BLaER1 (cell line): ENCODE data around the gene ANKRD52.
"Not testable (repeated sequence)": the region's sequence is repeated elsewhere in the genome, so short reads cannot be mapped to it uniquely, and the experiment has no call there.

ENCODE experiments used
- H3K27ac ChIP-seq: shearing (Covaris generic); formaldehyde crosslinking; 2 replicates; pipeline ENCODE4 v1.8.1; 2022
- H3K27me3 ChIP-seq: shearing (Covaris generic); formaldehyde crosslinking; 2 replicates; pipeline ENCODE4 v1.8.1; 2022
- H3K36me3 ChIP-seq: shearing (Covaris generic); formaldehyde crosslinking; 2 replicates; pipeline ENCODE4 v1.8.1; 2022
- H3K4me1 ChIP-seq: shearing (Covaris generic); formaldehyde crosslinking; 2 replicates; pipeline ENCODE4 v1.8.1; 2022
- H3K4me2 ChIP-seq: shearing (Covaris generic); formaldehyde crosslinking; 2 replicates; pipeline ENCODE4 v1.8.1; 2022
- H3K4me3 ChIP-seq: shearing (Covaris generic); formaldehyde crosslinking; 2 replicates; pipeline ENCODE4 v1.8.1; 2022
- H3K9ac ChIP-seq: shearing (Covaris generic); formaldehyde crosslinking; 2 replicates; pipeline ENCODE4 v1.8.1; 2022
- H3K9me3 ChIP-seq: shearing (Covaris generic); formaldehyde crosslinking; 2 replicates; pipeline ENCODE4 v1.8.1; 2022
- H4K20me1 ChIP-seq: shearing (Covaris generic); formaldehyde crosslinking; 2 replicates; pipeline ENCODE4 v1.8.1; 2022
- Cebpa-rat ChIP-seq: shearing (Covaris generic); IDR thresholded peaks from 2 replicates; pipeline ENCODE4 v1.8.1; 2022

Gene ANKRD52

DNA sequence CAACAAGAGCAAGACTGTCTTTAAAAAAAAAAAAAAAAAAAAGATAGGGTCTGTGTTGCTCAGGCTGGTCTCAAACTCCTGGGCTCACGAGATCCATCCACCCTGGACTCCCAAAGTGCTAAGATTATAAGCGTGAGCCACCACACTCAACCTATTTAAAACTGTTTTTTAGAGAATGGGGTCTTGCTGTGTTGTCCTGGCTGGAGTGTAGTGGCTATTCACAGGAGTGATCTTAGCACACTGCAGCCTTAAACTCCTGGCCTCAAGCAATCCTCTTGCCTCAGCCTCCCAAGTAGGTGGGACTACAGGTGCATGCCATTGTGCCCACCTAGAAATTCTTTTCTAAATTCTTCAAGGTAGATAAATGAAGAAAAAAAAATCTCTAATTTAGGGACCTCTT is 16.1 kb upstream of the ANKRD52 start:
- Histone ChIP-seq H3K4me3 (no peak overlapping the region), H4K20me1 (no peaks in the 10 kb centered on the region), H3K4me1 (no peaks in the 10 kb centered on the region), H3K9ac (no peak overlapping the region), H3K27ac (no peak overlapping the region), H3K27me3 (no peaks in the 10 kb centered on the region), H3K4me2 (no peak overlapping the region), H3K36me3 (peaks cover 97% of the 10 kb centered on the region), H3K9me3 (no peaks in the 10 kb centered on the region)
- TF ChIP-seq Cebpa-rat = no peak

DNA sequence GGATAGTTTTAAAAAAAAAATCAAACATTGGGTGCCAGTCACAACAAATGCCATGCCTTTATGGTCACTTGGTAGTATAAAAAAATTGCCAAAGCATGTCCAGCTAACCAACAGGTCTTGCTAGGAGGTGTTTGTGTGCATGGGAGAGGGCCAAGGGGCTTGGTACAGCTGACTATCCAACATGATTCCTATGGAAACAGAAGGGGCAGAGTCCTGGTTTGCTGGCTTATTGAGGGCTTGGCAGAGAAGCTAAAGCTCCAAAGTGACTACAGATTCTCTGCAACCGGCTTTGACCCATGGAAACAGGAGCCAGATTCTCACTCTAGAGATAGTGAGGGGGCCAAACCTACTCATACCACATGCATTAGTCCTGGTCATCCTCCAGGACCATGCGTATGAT is 14.3 kb upstream of the ANKRD52 start:
- H3K4me3 ChIP-seq, H3K27me3 ChIP-seq, H3K4me2 ChIP-seq, H3K9me3 ChIP-seq, H3K27ac ChIP-seq, H4K20me1 ChIP-seq, H3K9ac ChIP-seq: not testable (repeated sequence)
- H3K4me1 ChIP-seq = peaks cover 12% of the 10 kb centered on the region
- peaks cover 85% of the 10 kb centered on the region for H3K36me3 ChIP-seq

DNA sequence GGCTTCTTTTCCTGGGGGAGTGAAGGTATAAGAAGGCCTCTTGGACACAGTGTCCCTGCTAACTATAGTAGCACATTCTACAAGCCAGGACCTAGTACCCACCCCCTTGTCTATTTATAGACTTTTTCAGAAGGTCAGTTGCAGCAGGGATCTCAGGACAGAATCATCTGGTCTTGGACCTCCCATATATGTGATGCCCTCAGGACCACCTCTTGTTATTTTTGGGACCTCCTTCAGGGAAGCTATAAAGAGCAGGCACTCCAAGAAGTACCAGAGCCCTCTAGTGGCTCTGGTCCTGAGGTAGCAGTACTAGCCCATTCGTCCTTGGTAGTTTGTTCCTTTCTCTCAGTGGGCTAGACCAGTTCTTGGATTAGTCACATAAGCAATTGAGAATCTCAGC is 12.8 kb upstream of the ANKRD52 start:
- TF ChIP-seq Cebpa-rat = no peak
- Histone ChIP-seq H3K27ac (no peak overlapping the region), H3K36me3 (peaks cover 73% of the 10 kb centered on the region)

DNA sequence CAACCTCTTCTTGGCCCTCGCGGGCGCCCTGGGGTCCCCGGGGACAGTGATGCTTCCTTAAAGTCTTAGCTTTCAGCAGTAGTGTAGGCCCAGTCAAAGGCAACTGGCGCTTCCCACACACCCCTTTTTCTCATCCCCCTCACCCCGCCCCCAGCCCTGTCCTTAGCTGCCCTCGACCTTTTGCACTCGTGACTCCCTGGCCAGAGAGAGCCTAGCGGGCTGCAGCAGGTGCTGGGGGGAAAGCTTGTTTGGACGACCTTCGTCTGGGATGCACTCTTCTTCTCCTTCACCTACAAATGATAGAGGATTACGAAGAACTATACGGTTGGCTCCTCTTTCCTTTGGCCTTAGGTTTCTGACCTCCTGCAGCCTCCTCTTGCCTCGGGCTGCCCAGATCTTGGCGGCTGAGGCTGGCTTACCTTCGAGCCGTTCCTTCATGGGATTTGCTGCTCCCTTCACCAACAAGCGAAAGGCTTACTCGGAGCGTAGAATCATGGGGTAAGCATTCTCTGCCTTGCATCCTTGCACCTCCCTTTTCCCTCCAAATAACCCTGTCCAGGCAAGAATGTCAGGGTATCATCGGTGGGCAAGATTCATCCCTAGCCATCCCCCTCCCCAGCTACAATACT is 9.4 kb upstream of the ANKRD52 start:
- peak overlapping the region; percentile 93 for H3K4me2 ChIP-seq
- no peaks in the 10 kb centered on the region for H4K20me1 ChIP-seq
- H3K27me3 ChIP-seq = no peaks in the 10 kb centered on the region
- peaks cover 25% of the 10 kb centered on the region for H3K4me1 ChIP-seq
- peak overlapping the region; percentile 88 for H3K27ac ChIP-seq
- peaks cover 39% of the 10 kb centered on the region for H3K36me3 ChIP-seq
- no peak for TF ChIP-seq Cebpa-rat
- peak overlapping the region; percentile 82 for H3K4me3 ChIP-seq
- H3K9me3 ChIP-seq = no peaks in the 10 kb centered on the region
- H3K9ac ChIP-seq = peak overlapping the region; percentile 85

More for the DNA sequence above, 12.8 kb upstream of the ANKRD52 start:
- Histone ChIP-seq H3K9ac (no peak overlapping the region), H3K9me3 (no peaks in the 10 kb centered on the region), H4K20me1 (no peaks in the 10 kb centered on the region), H3K4me3 (no peak overlapping the region), H3K4me1 (peaks cover 20% of the 10 kb centered on the region), H3K27me3 (no peaks in the 10 kb centered on the region), H3K4me2 (no peak overlapping the region)

DNA sequence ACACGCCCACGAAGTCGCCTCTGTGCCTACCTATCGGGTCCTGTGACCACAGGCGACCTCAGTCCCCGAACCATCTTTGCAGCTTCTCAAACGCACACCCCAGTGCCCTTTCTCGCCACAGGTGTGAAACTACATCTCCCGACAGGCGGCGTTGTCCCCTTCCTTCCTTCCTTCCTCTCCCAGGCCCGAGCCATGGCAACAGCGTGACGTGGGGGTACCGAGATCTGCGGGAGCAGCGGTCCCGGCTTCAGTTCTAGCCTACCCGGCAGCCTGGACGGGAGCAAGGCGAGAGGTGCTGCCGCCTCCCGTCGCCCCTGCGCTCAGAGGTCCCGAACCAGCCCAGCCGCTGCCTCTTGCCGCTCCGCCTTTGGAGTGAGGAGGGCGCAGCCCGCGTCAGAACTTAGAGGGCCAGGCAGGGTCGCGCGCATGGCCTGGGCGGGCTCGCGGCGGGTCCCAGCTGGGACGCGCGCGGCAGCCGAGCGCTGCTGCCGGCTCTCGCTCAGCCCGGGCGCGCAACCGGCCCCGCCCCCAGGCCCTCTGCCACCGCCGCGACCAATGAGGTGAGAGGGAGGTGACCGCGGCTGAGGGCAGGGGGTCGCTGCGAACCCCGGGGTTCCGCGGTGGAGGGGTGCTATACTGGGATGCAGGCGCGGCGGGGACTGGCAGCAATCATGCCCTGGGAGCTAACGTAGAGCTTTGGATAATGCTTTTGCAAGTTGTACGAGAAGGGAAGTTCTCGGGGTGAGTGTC is 8.7 kb upstream of the ANKRD52 start, which contains the start of gene COQ10A:
Gene COQ10A (plus strand): TSS at position 250 of the 750 bp plus-strand sequence. CDS start 177 bp downstream, at position 427.
- H3K36me3 ChIP-seq = peaks cover 32% of the 10 kb centered on the region
- no peaks in the 10 kb centered on the region for H3K27me3 ChIP-seq
- peak within 1 kb of the TSS; percentile 88 for H3K27ac ChIP-seq
- peak within 1 kb of the TSS; percentile 82 for H3K4me3 ChIP-seq
- no peaks in the 10 kb centered on the region for H3K9me3 ChIP-seq
- no peak for TF ChIP-seq Cebpa-rat
- H3K4me1 ChIP-seq = peaks cover 25% of the 10 kb centered on the region
- peak within 1 kb of the TSS; percentile 85 for H3K9ac ChIP-seq
- peak within 1 kb of the TSS; percentile 93 for H3K4me2 ChIP-seq
- no peaks in the 10 kb centered on the region for H4K20me1 ChIP-seq

DNA sequence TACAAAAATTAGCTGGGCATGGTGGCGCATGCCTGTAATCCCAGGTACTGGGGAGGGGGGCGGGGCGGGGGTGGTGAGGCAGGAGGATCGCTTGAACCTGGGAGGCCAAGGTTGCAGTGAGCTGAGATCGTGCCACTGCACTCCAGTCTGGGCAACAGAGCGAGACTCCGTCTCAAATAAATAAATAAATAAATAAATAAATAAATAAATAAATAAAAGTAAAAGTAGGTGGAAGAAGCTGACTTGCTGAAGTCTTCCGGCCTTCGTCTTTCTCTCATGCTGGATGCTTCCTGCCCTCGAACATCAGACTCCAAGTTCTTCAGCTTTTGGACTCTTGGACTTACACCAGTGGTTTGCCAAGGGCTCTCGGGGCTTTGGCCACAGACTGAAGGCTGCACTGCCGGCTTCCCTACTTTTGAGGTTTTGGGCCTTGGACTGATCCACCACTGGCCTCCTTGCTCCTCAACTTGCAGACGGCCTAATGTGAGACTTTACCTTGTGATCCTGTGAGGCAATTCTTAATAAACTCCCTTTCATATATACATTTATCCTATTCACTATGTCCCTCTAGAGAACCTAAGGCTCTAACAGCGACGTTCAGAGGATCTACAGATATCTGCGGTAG is 8.0 kb upstream of the ANKRD52 start:
- not testable (repeated sequence) for H3K9me3 ChIP-seq, H4K20me1 ChIP-seq, H3K27me3 ChIP-seq
- peak overlapping the region; percentile 85 for H3K9ac ChIP-seq
- H3K36me3 ChIP-seq = peaks cover 25% of the 10 kb centered on the region
- H3K4me3 ChIP-seq = peak overlapping the region; percentile 82
- peaks cover 25% of the 10 kb centered on the region for H3K4me1 ChIP-seq
- peak overlapping the region; percentile 93 for H3K4me2 ChIP-seq
- H3K27ac ChIP-seq = peak overlapping the region; percentile 88

DNA sequence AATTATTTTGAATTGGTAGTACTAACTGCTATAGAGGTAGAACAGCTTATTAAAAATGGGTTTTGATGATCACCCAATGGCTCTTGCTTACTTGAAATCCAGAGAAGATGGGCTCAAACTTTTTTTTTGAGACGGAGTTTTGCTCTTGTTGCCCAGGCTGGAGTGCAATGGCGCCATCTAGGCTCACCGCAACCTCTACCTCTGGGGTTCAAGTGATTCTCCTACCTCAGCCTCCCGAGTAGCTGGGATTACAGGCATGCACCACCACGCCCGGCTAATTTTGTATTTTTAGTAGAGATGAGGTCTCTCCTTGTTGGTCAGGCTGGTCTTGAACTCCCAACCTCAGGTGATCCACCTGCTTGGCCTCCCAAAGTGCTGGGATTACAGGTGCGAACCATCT is 4.8 kb upstream of the ANKRD52 start:
- not testable (repeated sequence) for H3K4me2 ChIP-seq, H3K36me3 ChIP-seq, H3K9ac ChIP-seq, H3K27me3 ChIP-seq, H4K20me1 ChIP-seq, H3K9me3 ChIP-seq, H3K27ac ChIP-seq, H3K4me3 ChIP-seq
- peaks cover 25% of the 10 kb centered on the region for H3K4me1 ChIP-seq

DNA sequence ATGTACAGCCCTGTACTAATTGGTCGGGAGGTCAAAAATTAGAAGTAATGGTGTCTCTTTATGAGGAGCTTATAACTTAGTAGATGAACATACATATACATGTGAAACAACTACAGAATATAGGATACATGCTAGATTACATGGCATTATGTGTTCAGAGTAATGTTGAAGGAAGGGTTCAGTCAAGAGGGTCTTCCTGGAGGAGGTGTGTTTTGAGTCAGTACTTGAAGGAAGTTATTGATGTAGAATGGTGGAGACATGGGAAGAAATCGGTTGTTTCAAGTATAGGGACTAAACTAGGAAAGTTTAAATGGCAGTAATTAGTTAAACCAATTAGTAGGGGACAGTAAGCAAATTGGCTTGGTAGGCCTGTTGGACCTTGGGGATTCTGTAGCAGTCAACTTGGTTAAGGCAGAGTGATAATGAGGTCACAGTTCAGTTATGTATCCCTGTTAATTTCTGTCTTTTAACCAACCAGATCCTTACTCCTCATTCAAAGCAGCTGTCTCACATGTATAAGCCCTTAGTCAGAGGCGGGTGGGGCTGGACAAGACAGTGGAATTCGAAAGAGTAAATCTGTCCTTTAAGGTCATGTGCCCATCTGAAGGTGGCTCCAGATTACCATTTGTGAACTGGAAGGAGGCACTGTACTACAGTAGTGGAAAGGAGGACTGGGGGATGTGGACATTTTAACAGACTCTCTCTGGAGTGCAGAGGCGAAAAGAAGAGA is 3.5 kb upstream of the ANKRD52 start:
- H4K20me1 ChIP-seq = peaks cover 11% of the 10 kb centered on the region
- H3K4me1 ChIP-seq = peaks cover 26% of the 10 kb centered on the region
- no peak overlapping the region for H3K9ac ChIP-seq
- no peaks in the 10 kb centered on the region for H3K9me3 ChIP-seq
- TF ChIP-seq Cebpa-rat = no peak
- no peaks in the 10 kb centered on the region for H3K27me3 ChIP-seq
- H3K4me3 ChIP-seq = no peak overlapping the region
- H3K27ac ChIP-seq = no peak overlapping the region
- H3K36me3 ChIP-seq = peaks cover 2% of the 10 kb centered on the region
- no peak overlapping the region for H3K4me2 ChIP-seq

DNA sequence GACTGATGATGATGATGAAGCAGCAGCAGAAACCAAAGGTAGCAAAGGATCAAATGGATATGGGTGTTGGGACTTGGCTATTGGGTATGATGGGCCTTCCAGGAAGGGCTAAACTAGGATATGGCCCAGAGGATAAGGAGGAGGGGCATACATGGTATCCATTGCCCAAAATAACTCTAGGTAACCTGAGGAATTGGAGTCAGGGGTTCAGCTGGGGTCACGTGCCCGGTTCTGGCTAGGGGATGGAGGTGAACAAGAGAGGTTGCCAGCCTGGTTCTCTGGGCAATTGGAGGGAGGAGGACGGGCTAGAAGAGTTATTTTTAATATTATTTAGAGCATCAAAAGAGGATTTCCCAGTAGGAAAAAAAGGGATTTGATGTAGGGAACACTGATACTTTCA is 2.7 kb upstream of the ANKRD52 start:
- H3K27ac ChIP-seq = no peak overlapping the region
- H4K20me1 ChIP-seq = peaks cover 18% of the 10 kb centered on the region
- H3K27me3 ChIP-seq = no peaks in the 10 kb centered on the region
- no peak overlapping the region for H3K4me3 ChIP-seq
- H3K4me2 ChIP-seq = no peak overlapping the region
- H3K9ac ChIP-seq = no peak overlapping the region
- peaks cover 26% of the 10 kb centered on the region for H3K4me1 ChIP-seq
- H3K36me3 ChIP-seq = peaks cover 9% of the 10 kb centered on the region
- no peak for TF ChIP-seq Cebpa-rat
- no peaks in the 10 kb centered on the region for H3K9me3 ChIP-seq

DNA sequence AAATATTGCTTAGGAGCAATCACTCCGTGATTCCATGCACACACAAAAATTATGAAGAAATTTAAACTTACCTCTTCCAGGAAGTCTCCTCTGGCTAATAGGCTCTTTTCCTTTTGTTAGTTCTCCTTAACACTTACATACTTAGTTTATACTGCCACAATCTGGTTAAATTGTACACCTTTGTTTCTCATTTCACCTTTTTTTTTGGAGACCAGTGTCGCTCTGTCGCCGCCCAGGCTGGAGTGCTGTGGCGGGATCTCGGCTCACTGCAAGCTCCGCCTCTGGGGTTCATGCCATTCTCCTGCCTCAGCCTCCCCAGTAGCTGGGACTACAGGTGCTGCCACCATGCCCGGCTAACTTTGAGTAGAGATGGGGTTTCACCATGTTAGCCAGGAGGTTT is 2.2 kb upstream of the ANKRD52 start:
- Histone ChIP-seq H3K4me3 (no peak overlapping the region), H3K9me3 (no peaks in the 10 kb centered on the region)

More for the DNA sequence above, 2.2 kb upstream of the ANKRD52 start:
- Histone ChIP-seq H3K9ac (no peak overlapping the region), H3K36me3 (peaks cover 15% of the 10 kb centered on the region), H3K4me1 (peaks cover 22% of the 10 kb centered on the region), H3K4me2 (no peak overlapping the region), H3K27ac (no peak overlapping the region), H3K27me3 (no peaks in the 10 kb centered on the region), H4K20me1 (peaks cover 23% of the 10 kb centered on the region)
- TF ChIP-seq Cebpa-rat = no peak
